ENCODE measurements around the gene CEP112.

DNA sequence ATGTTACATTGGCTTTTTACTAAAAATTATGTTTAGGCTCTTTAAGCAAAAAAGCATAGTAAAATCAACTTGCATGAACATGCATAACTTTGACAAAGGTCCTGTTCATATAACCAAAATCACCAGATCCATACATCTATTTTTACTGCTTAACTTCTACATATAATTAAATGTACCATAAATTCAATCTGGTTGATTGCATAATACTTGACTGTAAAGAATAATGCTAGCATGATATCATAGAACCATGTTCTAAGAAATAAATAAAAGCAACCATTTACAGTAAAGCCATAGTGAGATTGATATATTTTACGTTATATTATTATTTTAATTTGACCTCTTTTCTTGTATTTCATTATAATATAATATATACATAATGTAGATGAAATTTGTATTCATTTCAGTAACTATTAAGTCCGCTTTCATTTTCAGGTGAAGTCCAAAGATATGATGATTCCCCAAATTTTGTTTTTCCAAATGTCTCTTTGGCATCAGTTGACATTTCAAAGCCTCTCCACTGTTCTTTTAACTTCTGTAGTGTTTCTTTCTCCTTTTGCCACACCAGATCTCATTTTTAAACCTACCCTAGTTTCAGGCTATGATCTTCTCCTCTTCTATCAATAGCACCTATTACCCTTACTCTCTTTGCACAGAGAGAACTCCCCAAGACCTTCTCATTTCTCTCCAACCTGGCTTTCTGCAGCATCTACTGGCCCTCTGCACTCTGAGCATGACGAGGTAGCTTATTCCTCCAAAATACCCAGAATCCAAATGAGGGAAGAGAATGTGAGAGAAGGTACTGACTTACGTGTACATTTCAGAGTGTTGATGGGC, 35.5 kb upstream of the CEP112 start:
- TF ChIP-seq, protein P1, sequence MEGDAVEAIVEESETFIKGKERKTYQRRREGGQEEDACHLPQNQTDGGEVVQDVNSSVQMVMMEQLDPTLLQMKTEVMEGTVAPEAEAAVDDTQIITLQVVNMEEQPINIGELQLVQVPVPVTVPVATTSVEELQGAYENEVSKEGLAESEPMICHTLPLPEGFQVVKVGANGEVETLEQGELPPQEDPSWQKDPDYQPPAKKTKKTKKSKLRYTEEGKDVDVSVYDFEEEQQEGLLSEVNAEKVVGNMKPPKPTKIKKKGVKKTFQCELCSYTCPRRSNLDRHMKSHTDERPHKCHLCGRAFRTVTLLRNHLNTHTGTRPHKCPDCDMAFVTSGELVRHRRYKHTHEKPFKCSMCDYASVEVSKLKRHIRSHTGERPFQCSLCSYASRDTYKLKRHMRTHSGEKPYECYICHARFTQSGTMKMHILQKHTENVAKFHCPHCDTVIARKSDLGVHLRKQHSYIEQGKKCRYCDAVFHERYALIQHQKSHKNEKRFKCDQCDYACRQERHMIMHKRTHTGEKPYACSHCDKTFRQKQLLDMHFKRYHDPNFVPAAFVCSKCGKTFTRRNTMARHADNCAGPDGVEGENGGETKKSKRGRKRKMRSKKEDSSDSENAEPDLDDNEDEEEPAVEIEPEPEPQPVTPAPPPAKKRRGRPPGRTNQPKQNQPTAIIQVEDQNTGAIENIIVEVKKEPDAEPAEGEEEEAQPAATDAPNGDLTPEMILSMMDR (conservative IDR thresholded peaks at IDR 0.05 in 1 of 2, IDR thresholded peaks at IDR 0.05 in 1 of 2; ENCODE audit: low read depth in 1 of 2, low read length in 2 of 2), result no peak
- no peak for TF ChIP-seq EZH2 (IDR thresholded peaks at IDR 0.05; ENCODE audit: low read length, missing control alignments)

Data from fibroblast of lung (primary cell).